ENCODE measurements around the gene RHEB.
A peak's percentile ranks its signal among the peaks of the same experiment; 100 is the strongest.

Gene RHEB

GRCh38 chr7:151453326-151453791, 66.3 kb downstream of the RHEB start:
- no peak overlapping the region for H3K27ac ChIP-seq
- no peak for TF ChIP-seq CTCF (IDR thresholded peaks at IDR 0.05)
- no peak overlapping the region for H3K4me3 ChIP-seq
- peak; percentile 50 for DNase-seq (ENCODE audit: low spot score)

GRCh38 chr7:151452680-151453325, 66.9 kb downstream of the RHEB start:
- H3K4me3 ChIP-seq = no peak overlapping the region
- no peak for TF ChIP-seq CTCF (IDR thresholded peaks at IDR 0.05)
- peak; percentile 52 for DNase-seq (ENCODE audit: low spot score)
- H3K27ac ChIP-seq = no peak overlapping the region

- no peak overlapping the region for H3K4me3 ChIP-seq
- H3K27ac ChIP-seq = no peak overlapping the region
- no peak for TF ChIP-seq CTCF (IDR thresholded peaks at IDR 0.05)
- no peak for DNase-seq (ENCODE audit: low spot score)
These were observed 67.8 kb downstream of the RHEB start for GRCh38 chr7:151451626-151452571.

- Histone ChIP-seq H3K27ac (no peak overlapping the region), H3K4me3 (no peak overlapping the region)
- DNase-seq (ENCODE audit: low spot score) = peak; percentile 68
- no peak for TF ChIP-seq CTCF (IDR thresholded peaks at IDR 0.05)
These were observed 68.5 kb downstream of the RHEB start for GRCh38 chr7:151451156-151451555.

- DNase-seq (ENCODE audit: low spot score) = peak; percentile 62
- TF ChIP-seq CTCF (IDR thresholded peaks at IDR 0.05) = no peak
- no peak overlapping the region for H3K27ac ChIP-seq
- H3K4me3 ChIP-seq = no peak overlapping the region
These were observed 69.7 kb downstream of the RHEB start for GRCh38 chr7:151449990-151450389.

GRCh38 chr7:151448261-151449252, 71.1 kb downstream of the RHEB start:
- Histone ChIP-seq H3K27ac (peak overlapping the region in 1 of 2 donors; percentile 67), H3K4me3 (peak overlapping the region; percentile 81)
- DNase-seq (ENCODE audit: low spot score) = peak; percentile 88
- peak; percentile 71 for TF ChIP-seq CTCF (IDR thresholded peaks at IDR 0.05)
